H9 (cell line): ENCODE results near the gene GPR32. TPM values are rescaled to one million over a fixed set of nuclear protein-coding genes. Genes with fewer than 3 reads are reported as not detected.
"Not testable (repeated sequence)": the region's sequence is repeated elsewhere in the genome, so short reads cannot be mapped to it uniquely, and the experiment has no call there.

Source experiments
- DNase-seq: peaks from one replicate; pipeline ENCODE4 v3.0.0-alpha.2; 2017
- H2AFZ ChIP-seq: one replicate; pipeline ENCODE4 v1.6.1; 2013; ENCODE audit warnings: mild to moderate bottlenecking, low read length, control low read depth, moderate library complexity
- H2AK5ac ChIP-seq: 2 replicates; pipeline ENCODE4 v1.6.1; 2013; ENCODE audit warnings: low read length, control low read depth, mixed read lengths; ENCODE audit not compliant: insufficient read length
- H2BK120ac ChIP-seq: one replicate; pipeline ENCODE4 v1.6.1; 2013; ENCODE audit warnings: low read depth, mild to moderate bottlenecking, low read length, control low read depth, inconsistent platforms; ENCODE audit not compliant: poor library complexity, severe bottlenecking
- H2BK12ac ChIP-seq: 2 replicates; pipeline ENCODE4 v1.6.1; 2013; ENCODE audit warnings: low read length, control low read depth, mixed read lengths, low read depth; ENCODE audit not compliant: insufficient read length
- H2BK15ac ChIP-seq: 2 replicates; pipeline ENCODE4 v1.6.1; 2013; ENCODE audit warnings: low read depth, low read length, control low read depth
- H2BK20ac ChIP-seq: one replicate; pipeline ENCODE4 v1.6.1; 2013; ENCODE audit warnings: low read depth, mild to moderate bottlenecking, low read length, control low read depth, inconsistent platforms; ENCODE audit not compliant: poor library complexity, severe bottlenecking
- H2BK5ac ChIP-seq: 2 replicates; pipeline ENCODE4 v1.6.1; 2013; ENCODE audit warnings: low read length, control low read depth, mixed read lengths; ENCODE audit not compliant: insufficient read length
- H3K14ac ChIP-seq: 2 replicates; pipeline ENCODE4 v1.6.1; 2013; ENCODE audit warnings: low read length, control low read depth; ENCODE audit not compliant: insufficient read depth
- H3K18ac ChIP-seq: 2 replicates; pipeline ENCODE4 v1.6.1; 2013; ENCODE audit warnings: low read depth, mild to moderate bottlenecking, mixed read lengths, low read length, control low read depth; ENCODE audit not compliant: insufficient read length
- H3K23ac ChIP-seq: 2 replicates; pipeline ENCODE4 v1.6.1; 2013; ENCODE audit warnings: low read length, control low read depth, mixed read lengths, low read depth; ENCODE audit not compliant: insufficient read length
- H3K23me2 ChIP-seq: 2 replicates; pipeline ENCODE4 v1.6.1; 2013; ENCODE audit warnings: low read depth, mild to moderate bottlenecking, mixed read lengths, low read length, control low read depth; ENCODE audit not compliant: insufficient read length, poor library complexity, severe bottlenecking
- H3K27ac ChIP-seq: 2 replicates; pipeline ENCODE4 v1.5.1; 2013; ENCODE audit warnings: low read length, control low read depth, mixed read lengths, low read depth; ENCODE audit not compliant: insufficient read length
- H3K27me3 ChIP-seq: 2 replicates; pipeline ENCODE4 v1.6.1; 2013; ENCODE audit warnings: low read length, control low read depth, inconsistent platforms; ENCODE audit not compliant: insufficient read depth
- H3K4ac ChIP-seq: 2 replicates; pipeline ENCODE4 v1.6.1; 2013; ENCODE audit warnings: low read depth, mild to moderate bottlenecking, control low read depth, inconsistent platforms, low read length, moderate library complexity
- H3K4me1 ChIP-seq: 2 replicates; pipeline ENCODE4 v1.6.1; 2013; ENCODE audit warnings: low read length, control low read depth, inconsistent platforms; ENCODE audit not compliant: insufficient read depth
- H3K4me2 ChIP-seq: 2 replicates; pipeline ENCODE4 v1.6.1; 2013; ENCODE audit warnings: low read length, control low read depth, mixed read lengths; ENCODE audit not compliant: insufficient read length, insufficient read depth
- H3K56ac ChIP-seq: 2 replicates; pipeline ENCODE4 v1.6.1; 2013; ENCODE audit warnings: low read depth, mild to moderate bottlenecking, mixed read lengths, low read length, control low read depth; ENCODE audit not compliant: insufficient read length
- H3K79me1 ChIP-seq: 2 replicates; pipeline ENCODE4 v1.6.1; 2013; ENCODE audit warnings: low read depth, mild to moderate bottlenecking, moderate library complexity, low read length, control low read depth, inconsistent platforms; ENCODE audit not compliant: insufficient read depth, poor library complexity, severe bottlenecking
- H3K79me2 ChIP-seq: 2 replicates; pipeline ENCODE4 v1.6.1; 2013; ENCODE audit warnings: low read length, control low read depth, inconsistent platforms; ENCODE audit not compliant: insufficient read depth
- H3K9ac ChIP-seq: 2 replicates; pipeline ENCODE4 v1.6.1; 2013; ENCODE audit warnings: low read length, control low read depth, mixed read lengths; ENCODE audit not compliant: insufficient read length; ENCODE audit errors: extremely low read depth
- H3K9me3 ChIP-seq: one replicate; pipeline ENCODE4 v1.6.1; 2013; ENCODE audit warnings: low read depth, low read length, inconsistent platforms; ENCODE audit not compliant: control insufficient read depth
- H3T11ph ChIP-seq: one replicate; pipeline ENCODE4 v1.6.1; 2013; ENCODE audit warnings: mild to moderate bottlenecking, low read length, control low read depth, inconsistent platforms
- H4K20me1 ChIP-seq: one replicate; pipeline ENCODE4 v1.6.1; 2013; ENCODE audit not compliant: control insufficient read depth, insufficient read length, insufficient read depth
- H4K5ac ChIP-seq: 2 replicates; pipeline ENCODE4 v1.6.1; 2013; ENCODE audit warnings: low read depth, mild to moderate bottlenecking, mixed read lengths, low read length, control low read depth; ENCODE audit not compliant: insufficient read length
- H4K8ac ChIP-seq: replicated peaks from 2 replicates; pipeline ENCODE4 v1.6.1; 2013; ENCODE audit warnings: low read length, control low read depth, mixed read lengths, low read depth; ENCODE audit not compliant: insufficient read length
- H4K91ac ChIP-seq: 2 replicates; pipeline ENCODE4 v1.6.1; 2013; ENCODE audit warnings: low read depth, mild to moderate bottlenecking, moderate library complexity, mixed read lengths, low read length, control low read depth; ENCODE audit not compliant: insufficient read length
- H3K27ac Mint-ChIP-seq, 3 experiments: 2 replicates in 2 of 3; 3 replicates in 1 of 3; pipeline ENCODE4 v1.8.0; 2020 to 2021; ENCODE audit warnings: mixed read lengths in 3 of 3, mild to moderate bottlenecking in 1 of 3, moderate library complexity in 1 of 3
- H3K27me3 Mint-ChIP-seq: 2 replicates; pipeline ENCODE4 v1.8.0; 2021; ENCODE audit warnings: low read depth, mild to moderate bottlenecking, moderate library complexity, mixed read lengths
- H3K36me3 Mint-ChIP-seq, 3 experiments: 2 replicates in 2 of 3; 3 replicates in 1 of 3; pipeline ENCODE4 v1.8.0; 2020 to 2021; ENCODE audit warnings: low read depth in 3 of 3, mixed read lengths in 3 of 3; ENCODE audit not compliant: insufficient read depth in 1 of 3
- H3K4me1 Mint-ChIP-seq, 2 experiments: 2 replicates each; pipeline ENCODE4 v1.8.0; 2020; ENCODE audit warnings: mixed read lengths in 2 of 2
- H3K4me3 Mint-ChIP-seq, 2 experiments: 2 replicates in 1 of 2; 3 replicates in 1 of 2; pipeline ENCODE4 v1.8.0; 2020 to 2021; ENCODE audit warnings: mild to moderate bottlenecking in 2 of 2, mixed read lengths in 2 of 2, moderate library complexity in 1 of 2
- H3K9me3 Mint-ChIP-seq, 2 experiments: 2 replicates in 1 of 2; 3 replicates in 1 of 2; pipeline ENCODE4 v1.8.0; 2020; ENCODE audit warnings: mild to moderate bottlenecking in 2 of 2, mixed read lengths in 2 of 2, moderate library complexity in 1 of 2
- WGBS: extraction: QIAGEN DNeasy Blood & Tissue Kit; methylation state at CpG from one replicate; pipeline ENCODE4 v1.1.7; 2013; ENCODE audit warnings: missing lambda C conversion rate, low lambda C conversion rate, mixed read lengths; ENCODE audit not compliant: insufficient read length; ENCODE audit errors: extremely low coverage; 5-methylcytosine and 5-hydroxymethylcytosine counted together
- total RNA-seq: library from RNA; stranded (reverse); gene quantifications from 2 replicates; pipeline ENCODE4 v1.2.1, GENCODE V29; 2021

Gene GPR32
- total RNA-seq, 1 experiment from 2014 or later: not detected

DNA sequence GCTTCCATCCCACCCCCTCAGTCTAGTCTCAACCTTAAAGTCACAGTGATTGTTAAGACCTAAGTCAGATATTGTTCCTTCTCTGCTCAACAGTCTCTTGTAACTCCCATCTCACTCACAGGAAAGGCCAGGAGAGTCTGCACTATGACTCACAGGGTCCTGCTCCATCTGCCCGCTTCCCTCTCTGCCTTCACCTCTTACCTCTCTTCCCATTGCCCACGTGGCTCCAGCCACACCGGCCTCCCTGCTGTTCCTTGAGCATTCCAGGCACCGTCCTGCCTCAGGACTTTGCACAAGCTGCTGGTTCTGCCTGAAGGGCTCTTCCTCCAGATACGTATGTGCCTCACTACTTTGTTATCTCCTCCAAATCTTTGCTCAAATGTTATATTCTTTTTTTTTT lies 3.0 kb upstream of the GPR32 start:
- not testable (repeated sequence) for H3K56ac ChIP-seq
- no CpG with 5 or more reads among the region's 5 CpGs for WGBS

More for the DNA sequence above, 3.0 kb upstream of the GPR32 start:
- not testable (repeated sequence) for H3K4me2 ChIP-seq, H3K36me3 Mint-ChIP-seq, H3K79me1 ChIP-seq, H3K9me3 Mint-ChIP-seq, H3K23ac ChIP-seq, H4K20me1 ChIP-seq, H2BK5ac ChIP-seq, H3K79me2 ChIP-seq, H3K4me3 Mint-ChIP-seq, H4K5ac ChIP-seq, H4K91ac ChIP-seq, H2AK5ac ChIP-seq, H3K4ac ChIP-seq, H3K9me3 ChIP-seq, H2BK12ac ChIP-seq, H2AFZ ChIP-seq, H3T11ph ChIP-seq, H2BK120ac ChIP-seq, H2BK20ac ChIP-seq, H4K8ac ChIP-seq, H3K27me3 ChIP-seq, H3K9ac ChIP-seq, H3K27ac Mint-ChIP-seq, H3K14ac ChIP-seq, H3K4me1 ChIP-seq, H3K23me2 ChIP-seq, H3K18ac ChIP-seq, H2BK15ac ChIP-seq, H3K27ac ChIP-seq
- Mint-ChIP-seq H3K27me3 (peaks cover 34% of the 10 kb centered on the region), H3K4me1 (peaks cover 0 to 12% of the 10 kb centered on the region in 2 experiments; a peak in 3 of 4 replicates)
- peak; percentile 61 for DNase-seq
